ENCODE results near the gene CFAP97D1. TPM values are rescaled to one million over a fixed set of nuclear protein-coding genes. Genes with fewer than 3 reads are reported as not detected.

The CFAP97D1 gene
- total RNA-seq = not detected

DNA sequence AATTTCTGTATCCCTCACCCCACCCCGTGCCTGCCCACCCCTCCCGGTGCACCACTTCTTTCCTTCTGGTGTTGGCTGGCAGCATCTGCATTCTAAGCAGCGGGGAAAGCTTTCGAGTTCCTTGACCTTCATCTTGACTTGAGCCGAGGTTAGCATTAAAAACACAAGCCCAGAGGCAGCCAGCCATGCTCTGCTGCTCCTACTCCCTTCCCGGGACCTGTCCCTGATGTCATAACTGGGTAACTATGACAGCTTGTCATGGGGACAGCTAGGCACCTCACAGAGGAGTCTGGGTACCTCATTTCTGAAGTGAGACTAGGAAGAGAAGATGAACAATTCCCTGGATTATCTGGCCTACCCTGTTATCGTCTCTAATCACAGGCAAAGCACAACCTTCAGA lies at the start of gene CFAP97D1:
TSS of gene CFAP97D1 (plus strand) at position 301 of the 400 bp plus-strand sequence. CDS start at position 329, 28 bp downstream.

DNA sequence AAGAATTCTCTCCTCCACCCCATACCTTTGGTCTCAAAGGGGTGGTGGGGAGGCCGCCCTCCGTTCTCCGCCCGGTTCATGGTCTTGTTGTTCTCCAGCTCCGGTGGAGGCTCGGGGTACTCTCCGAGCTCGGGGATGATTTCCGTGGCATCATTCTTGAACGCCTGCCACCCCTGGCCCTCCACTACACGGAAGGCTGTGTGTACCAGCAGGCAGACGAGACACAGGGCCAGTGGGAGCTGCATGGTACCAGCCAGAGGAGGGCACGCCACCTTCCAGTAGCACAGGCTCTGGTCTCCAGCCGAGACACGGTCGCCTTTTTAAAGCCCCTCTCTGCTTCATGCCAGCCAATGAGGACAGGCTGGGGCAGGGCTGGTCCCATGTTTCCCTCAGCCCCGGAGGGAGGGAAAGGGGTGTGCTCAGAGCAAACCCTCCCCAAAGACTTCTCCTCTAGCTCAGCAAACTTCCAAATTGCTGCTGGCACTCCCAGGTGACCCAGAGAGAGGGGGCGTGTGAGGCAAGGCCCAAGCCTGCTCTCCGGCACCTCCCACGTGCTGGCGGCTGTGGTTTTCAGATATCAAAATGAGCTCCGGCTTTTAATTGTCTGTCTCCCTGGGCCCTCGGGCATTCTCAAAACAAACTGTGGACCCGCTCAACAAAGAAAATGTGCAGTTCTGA lies 21.6 kb upstream of the CFAP97D1 start, which contains the start of gene SOST:
TSS of gene SOST (minus strand) at position 295 of the 678 bp plus-strand sequence. CDS start at position 245, 50 bp downstream.

DNA sequence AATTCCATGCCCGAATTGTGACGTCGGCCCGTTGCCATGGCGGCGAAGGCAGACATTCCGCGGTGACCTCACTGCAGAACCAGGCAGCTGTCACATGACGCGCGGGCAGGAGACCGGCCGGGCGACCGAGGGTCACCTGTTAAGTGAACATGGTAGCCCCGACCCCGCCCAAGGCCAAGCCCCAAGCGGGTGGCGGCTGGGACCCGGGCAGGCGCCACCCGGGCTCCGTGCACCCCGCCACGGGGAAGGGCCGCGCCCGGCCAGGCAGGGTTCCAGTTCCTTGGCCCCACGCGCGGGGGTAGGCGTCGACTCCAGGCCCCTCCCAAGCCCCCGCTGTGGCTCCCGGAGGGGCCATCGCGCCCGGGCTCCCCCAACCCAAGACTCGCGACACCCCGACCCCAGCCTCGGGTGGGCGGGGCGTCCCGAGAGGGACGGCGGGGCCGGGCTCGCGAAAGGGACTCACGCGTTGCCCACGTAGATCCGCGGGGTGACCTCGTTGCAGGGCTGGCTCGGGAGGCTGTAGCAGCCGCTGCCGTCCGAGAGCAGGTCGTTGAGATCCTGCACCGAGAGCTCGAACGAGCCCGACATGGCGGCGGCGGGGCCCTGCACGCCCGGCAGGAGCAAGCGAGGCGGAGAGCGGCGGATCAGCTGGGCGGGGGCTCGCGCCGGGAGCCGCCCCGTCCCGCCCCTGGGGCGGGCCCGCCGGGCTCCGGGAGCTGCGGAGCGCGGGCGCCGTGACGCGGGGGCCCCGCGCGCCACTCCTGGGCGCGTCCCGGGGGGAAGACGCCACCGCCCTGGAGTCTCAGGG lies 1.7 kb upstream of the CFAP97D1 start, which contains the start of gene DUSP3:
TSS of gene DUSP3 (minus strand) at position 641 of the 808 bp plus-strand sequence. CDS start at position 588, 53 bp downstream.

DNA sequence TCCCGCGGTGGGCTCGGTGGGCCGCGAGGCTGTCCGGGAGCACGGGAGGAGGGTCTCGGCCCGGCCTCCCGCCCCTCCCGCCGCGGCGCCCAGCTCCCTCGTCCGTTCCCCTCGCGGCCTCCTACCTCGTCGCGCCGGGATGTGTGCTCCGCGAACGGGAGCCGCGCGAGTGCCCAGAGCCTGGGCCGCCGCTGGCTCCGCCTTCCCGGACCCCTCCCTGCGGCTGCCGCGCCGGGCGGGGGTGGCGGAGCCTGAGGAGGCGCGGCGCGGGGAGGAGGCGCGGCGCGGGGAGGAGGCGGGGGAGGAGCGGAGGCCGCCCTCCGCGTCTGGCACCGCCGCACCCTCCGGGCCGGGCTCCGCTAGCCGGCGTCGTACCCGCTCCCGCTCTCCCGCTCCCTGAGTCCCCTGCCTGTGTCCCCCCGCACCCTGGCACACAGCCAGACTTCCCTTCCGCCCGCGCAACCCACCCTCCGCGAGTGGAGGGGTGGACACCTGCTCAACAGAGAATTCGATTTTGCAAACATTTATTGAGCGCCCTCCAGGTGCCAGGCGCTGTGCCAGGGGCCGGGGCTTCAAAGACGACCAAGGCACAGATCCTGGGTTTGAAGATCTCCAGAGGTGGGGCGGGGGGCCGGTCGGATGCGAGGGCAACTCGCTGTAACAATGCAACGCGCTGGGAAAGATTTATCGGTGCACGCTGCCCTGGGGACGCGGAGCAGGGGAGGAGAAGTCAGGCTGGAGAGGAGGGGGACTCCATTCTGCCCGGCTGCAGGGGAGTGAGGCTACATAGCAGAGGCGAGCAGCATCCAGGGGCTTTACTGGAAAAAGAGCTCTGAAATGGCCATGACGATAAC lies 53.0 kb downstream of the CFAP97D1 start, which contains the start of gene MPP3:
TSS of gene MPP3 (minus strand) at position 171 of the 854 bp plus-strand sequence. CDS start 1,240 bp downstream, outside the sequence.

Other genes starting within 250 kb of the CFAP97D1 start
- 12.1 TPM for gene ETV4, start 234.1 kb upstream of the CFAP97D1 start, total RNA-seq
- gene MEOX1, start 118.5 kb upstream of the CFAP97D1 start, total RNA-seq = 9.7 TPM
- gene SOST, start 21.6 kb upstream of the CFAP97D1 start, total RNA-seq = 12.2 TPM
- 50.0 TPM for gene DUSP3, start 1.5 kb upstream of the CFAP97D1 start, total RNA-seq
- 10.0 TPM for gene MPP3, start 52.7 kb downstream of the CFAP97D1 start, total RNA-seq
- gene CD300LG, start 66.7 kb downstream of the CFAP97D1 start, total RNA-seq = 1.2 TPM
- gene MPP2, start 127.1 kb downstream of the CFAP97D1 start, total RNA-seq = 4.6 TPM
- not detected for gene PPY, start 162.0 kb downstream of the CFAP97D1 start, total RNA-seq
- gene PYY, start 173.5 kb downstream of the CFAP97D1 start, total RNA-seq = not detected
- gene NAGS, start 224.2 kb downstream of the CFAP97D1 start, total RNA-seq = 8.9 TPM
- gene TMEM101, start 234.5 kb downstream of the CFAP97D1 start, total RNA-seq = 46.5 TPM

All from metanephros (tissue), 1 donor.